ENCODE results near the gene MAP1LC3B2.

Gene MAP1LC3B2

GRCh38 chr12:116606397-116606796 is 47.2 kb downstream of the MAP1LC3B2 start:
- H3K4me2 ChIP-seq = no peak overlapping the region
- H3K27me3 ChIP-seq (ENCODE audit: insufficient read depth, low read depth) = no peaks in the 10 kb centered on the region
- H3K36me3 ChIP-seq (ENCODE audit: insufficient read depth) = no peaks in the 10 kb centered on the region
- no peaks in the 10 kb centered on the region for H4K20me1 ChIP-seq (ENCODE audit: insufficient read depth)
- H3K4me3 ChIP-seq (IDR thresholded peaks at IDR 0.05; ENCODE audit: insufficient read depth, low read depth, low read length) = no peak overlapping the region
- H3K4me1 ChIP-seq (ENCODE audit: low read depth, poor library complexity, severe bottlenecking) = no peaks in the 10 kb centered on the region
- no peak overlapping the region for H3K9ac ChIP-seq
- TF ChIP-seq CTCF (conservative IDR thresholded peaks at IDR 0.05; ENCODE audit: low read depth, low read length) = no peak
- no peak overlapping the region for H2AFZ ChIP-seq (ENCODE audit: low read depth)
- no peak overlapping the region for H3K27ac ChIP-seq
- no peaks in the 10 kb centered on the region for H3K79me2 ChIP-seq (ENCODE audit: insufficient read depth, low read depth)

- Histone ChIP-seq H3K27ac (no peak overlapping the region), H3K4me2 (no peak overlapping the region), H3K27me3 (ENCODE audit: insufficient read depth, low read depth) (no peaks in the 10 kb centered on the region), H3K4me1 (ENCODE audit: low read depth, poor library complexity, severe bottlenecking) (no peaks in the 10 kb centered on the region), H3K79me2 (ENCODE audit: insufficient read depth, low read depth) (no peaks in the 10 kb centered on the region), H4K20me1 (ENCODE audit: insufficient read depth) (no peaks in the 10 kb centered on the region), H3K36me3 (ENCODE audit: insufficient read depth) (no peaks in the 10 kb centered on the region), H2AFZ (ENCODE audit: low read depth) (no peak overlapping the region), H3K9ac (no peak overlapping the region), H3K4me3 (IDR thresholded peaks at IDR 0.05; ENCODE audit: insufficient read depth, low read depth, low read length) (no peak overlapping the region)
- no peak for TF ChIP-seq CTCF (conservative IDR thresholded peaks at IDR 0.05; ENCODE audit: low read depth, low read length)
These were observed 47.9 kb downstream of the MAP1LC3B2 start for GRCh38 chr12:116607039-116607438.

DNA sequence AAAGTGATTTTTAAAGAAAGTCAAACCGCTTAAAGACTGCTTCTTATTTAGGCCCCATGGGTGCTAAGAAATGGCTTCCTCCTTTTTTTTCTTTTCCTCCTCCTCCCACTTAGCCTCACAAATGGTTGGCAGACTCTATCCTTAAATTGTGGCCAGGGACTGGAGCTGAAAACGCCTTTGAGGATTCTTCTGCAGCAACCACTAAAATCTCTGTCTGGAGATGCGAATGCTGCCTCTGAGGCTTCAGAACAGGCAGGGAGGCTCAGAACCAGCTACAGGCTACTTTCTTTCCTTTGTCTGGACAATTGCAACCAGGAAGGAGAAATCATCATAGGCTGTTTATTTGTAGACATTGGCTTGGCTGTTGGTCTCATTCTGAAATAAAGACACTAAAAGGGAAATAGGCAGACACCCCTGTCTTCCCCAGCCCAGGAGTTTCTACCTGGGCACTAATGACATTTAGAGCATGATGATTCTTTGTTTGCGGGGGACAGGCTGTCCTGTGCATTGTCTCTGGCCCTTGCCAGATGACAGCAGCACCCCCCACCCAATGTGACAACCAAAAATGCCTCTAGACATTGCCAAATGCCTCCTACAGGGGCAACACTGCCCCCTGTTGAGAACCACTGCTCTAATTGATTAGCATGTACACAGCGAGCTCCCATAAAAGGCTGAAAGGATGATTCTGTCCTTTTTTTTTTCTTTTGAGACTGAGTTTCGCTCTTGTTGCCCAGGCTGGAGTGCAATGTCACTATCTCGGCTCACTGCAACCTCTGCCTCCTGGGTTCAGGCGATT is 50.3 kb downstream of the MAP1LC3B2 start:
- TF ChIP-seq CTCF (conservative IDR thresholded peaks at IDR 0.05; ENCODE audit: low read depth, low read length) = no peak
- H3K4me2 ChIP-seq = no peak overlapping the region
- H3K36me3 ChIP-seq (ENCODE audit: insufficient read depth) = no peaks in the 10 kb centered on the region
- H3K27me3 ChIP-seq (ENCODE audit: insufficient read depth, low read depth) = no peaks in the 10 kb centered on the region
- H3K9ac ChIP-seq = no peak overlapping the region
- no peaks in the 10 kb centered on the region for H3K79me2 ChIP-seq (ENCODE audit: insufficient read depth, low read depth)
- H2AFZ ChIP-seq (ENCODE audit: low read depth) = no peak overlapping the region
- no peak overlapping the region for H3K27ac ChIP-seq
- no peaks in the 10 kb centered on the region for H4K20me1 ChIP-seq (ENCODE audit: insufficient read depth)
- H3K4me1 ChIP-seq (ENCODE audit: low read depth, poor library complexity, severe bottlenecking) = no peaks in the 10 kb centered on the region
- no peak overlapping the region for H3K4me3 ChIP-seq (IDR thresholded peaks at IDR 0.05; ENCODE audit: insufficient read depth, low read depth, low read length)

DNA sequence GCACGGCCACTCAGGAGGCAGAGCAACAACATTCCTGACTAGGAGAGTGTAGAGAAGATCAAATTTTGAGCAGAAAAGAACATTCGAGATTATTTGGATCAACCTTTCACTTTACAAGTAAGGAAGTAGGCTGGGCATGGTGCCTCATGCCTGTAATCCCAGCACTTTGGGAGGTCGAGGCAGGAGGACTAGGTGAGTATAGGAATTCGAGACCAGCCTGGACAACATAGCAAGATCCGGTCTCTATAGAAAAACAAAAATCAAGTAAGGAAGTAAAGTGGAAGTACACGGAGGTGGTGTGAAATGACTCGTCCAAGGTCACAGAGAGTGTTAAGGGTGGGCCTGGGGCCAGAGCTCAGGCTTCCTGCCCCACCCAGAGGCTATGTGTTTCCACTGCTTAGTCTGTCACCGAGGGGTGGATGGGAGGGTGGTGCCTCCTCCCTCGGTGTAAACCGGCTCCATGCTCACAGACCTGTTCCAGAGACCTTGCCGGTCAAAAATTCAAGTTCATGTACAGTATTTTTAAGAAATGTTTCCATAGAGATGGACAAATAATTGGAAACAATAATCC is 51.9 kb downstream of the MAP1LC3B2 start:
- H3K9ac ChIP-seq = no peak overlapping the region
- no peak overlapping the region for H3K4me3 ChIP-seq (IDR thresholded peaks at IDR 0.05; ENCODE audit: insufficient read depth, low read depth, low read length)
- H3K4me1 ChIP-seq (ENCODE audit: low read depth, poor library complexity, severe bottlenecking) = no peaks in the 10 kb centered on the region
- no peaks in the 10 kb centered on the region for H4K20me1 ChIP-seq (ENCODE audit: insufficient read depth)
- H2AFZ ChIP-seq (ENCODE audit: low read depth) = no peak overlapping the region
- H3K36me3 ChIP-seq (ENCODE audit: insufficient read depth) = no peaks in the 10 kb centered on the region
- H3K4me2 ChIP-seq = no peak overlapping the region
- no peak for TF ChIP-seq CTCF (conservative IDR thresholded peaks at IDR 0.05; ENCODE audit: low read depth, low read length)
- H3K27ac ChIP-seq = no peak overlapping the region
- H3K79me2 ChIP-seq (ENCODE audit: insufficient read depth, low read depth) = no peaks in the 10 kb centered on the region
- no peaks in the 10 kb centered on the region for H3K27me3 ChIP-seq (ENCODE audit: insufficient read depth, low read depth)

Data from KMS-11 (cell line).